Epidermal melanocyte (primary cell): ENCODE measurements around the gene HDAC7.
"Not testable (repeated sequence)": the region's sequence is repeated elsewhere in the genome, so short reads cannot be mapped to it uniquely, and the experiment has no call there.

ENCODE experiments used
- DNase-seq: peaks from one replicate; pipeline ENCODE4 v3.0.0; 2011; ENCODE audit warnings: low spot score; ENCODE audit not compliant: insufficient read length

The HDAC7 gene

DNA sequence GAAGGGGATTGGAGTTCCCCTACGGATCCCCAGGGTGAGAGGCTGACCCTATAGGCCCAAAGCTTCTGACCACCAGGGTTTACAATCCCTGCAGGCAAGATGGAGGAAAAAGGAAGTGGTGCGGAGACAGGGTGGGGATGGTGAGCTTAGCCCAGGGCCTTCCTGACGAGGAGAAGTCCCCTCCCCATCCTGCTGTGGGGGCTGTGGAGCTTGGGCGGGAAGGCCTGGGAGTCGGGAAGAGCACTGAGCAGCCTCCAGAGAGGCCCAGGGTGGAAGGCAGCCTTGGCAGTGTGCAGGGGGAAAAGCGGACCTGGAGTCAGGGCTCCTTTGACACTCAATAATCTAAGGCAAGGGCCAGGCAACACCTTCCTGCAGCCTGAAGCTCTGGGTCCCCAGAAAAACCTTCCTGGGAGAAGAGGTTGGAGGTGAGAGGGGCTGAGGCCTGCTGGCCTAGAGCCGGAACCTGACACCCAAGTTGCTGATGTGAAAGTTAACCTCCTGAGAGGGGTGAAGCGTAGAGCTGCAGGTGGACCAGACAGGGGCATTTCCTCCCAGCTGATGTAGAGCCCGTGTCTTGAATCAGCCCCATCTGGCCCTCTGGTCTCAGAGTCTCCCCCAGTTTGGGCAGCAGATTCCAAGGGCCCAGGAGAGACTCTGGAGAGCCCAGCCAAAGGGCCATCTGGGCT lies 6.0 kb downstream of the HDAC7 start:
- no peak for DNase-seq

DNA sequence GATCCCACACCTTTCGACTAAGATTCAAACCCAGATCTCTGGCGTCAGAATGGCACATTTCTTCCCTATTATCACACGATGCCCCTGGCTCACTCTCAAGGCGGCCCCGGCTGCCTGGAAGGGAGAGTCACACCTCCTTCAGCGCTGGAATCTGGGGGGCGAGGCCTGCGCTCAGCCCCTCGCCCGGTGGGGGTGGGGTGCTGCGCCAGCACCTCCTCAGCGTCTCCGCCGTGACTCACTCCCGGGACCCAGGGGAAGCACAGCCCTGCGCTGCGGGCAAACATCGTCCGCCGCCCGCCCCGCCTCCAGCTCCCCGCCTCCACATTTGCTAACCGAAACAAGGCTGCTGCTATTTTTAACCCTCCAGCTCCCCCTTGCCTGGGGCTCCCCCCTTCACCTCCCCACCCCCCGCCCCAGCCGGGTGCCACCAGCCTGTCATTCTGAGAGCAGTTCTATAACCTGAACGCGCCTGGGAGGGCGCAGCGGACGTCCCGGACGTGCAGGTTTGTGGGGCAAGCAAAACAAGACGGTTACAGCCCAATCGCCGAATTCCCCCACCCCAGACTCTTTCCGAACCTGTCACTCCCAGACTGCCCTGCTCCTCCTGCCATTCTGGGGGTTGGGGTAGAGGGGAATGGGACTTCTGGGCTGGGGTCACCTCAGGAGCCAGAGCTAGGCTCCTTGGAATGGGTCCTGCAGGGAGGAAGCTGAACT lies 6.7 kb downstream of the HDAC7 start:
- peak; percentile 70 for DNase-seq

DNA sequence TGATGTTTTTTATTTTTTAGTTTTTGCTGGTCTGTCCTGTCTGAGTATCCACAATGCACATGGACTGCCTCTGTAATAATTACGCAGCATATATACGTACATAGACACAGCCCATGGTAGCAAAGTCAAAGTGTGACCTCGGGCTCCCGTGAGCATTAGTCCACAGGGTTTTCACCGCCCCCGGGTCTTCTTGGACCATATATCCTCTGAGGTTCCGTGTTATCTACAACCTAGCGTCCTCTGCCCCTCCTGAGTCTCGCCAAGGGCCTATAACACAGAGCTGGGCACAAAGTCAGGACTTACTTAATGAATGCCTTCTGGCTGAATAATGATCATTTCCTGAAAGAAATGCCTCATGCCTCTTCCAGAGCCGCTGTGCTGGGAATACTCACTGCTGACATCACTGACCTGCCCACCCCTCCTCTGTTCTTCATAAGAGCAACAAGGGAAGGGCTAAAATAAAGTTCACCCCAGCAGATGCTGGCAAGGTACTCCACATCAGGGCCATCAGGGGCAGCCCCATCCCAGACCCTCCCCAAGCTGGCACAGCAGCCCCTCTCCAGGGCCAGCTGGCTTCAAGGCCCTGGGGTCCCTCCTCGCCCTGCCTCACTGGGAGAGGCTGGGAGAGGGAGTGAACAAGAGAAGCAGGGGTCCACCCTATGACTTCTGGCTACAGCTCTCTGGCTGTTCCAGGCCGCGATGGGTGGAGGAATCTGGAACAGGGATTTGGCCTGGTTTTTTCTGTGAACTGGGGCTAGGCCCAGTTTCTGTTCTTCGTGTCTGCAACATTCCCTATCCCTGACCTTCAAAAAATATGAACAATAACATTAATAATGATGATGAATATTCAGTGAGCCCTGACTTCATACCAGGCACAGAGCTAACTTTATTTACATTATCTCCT lies 7.9 kb downstream of the HDAC7 start:
- no peak for DNase-seq

DNA sequence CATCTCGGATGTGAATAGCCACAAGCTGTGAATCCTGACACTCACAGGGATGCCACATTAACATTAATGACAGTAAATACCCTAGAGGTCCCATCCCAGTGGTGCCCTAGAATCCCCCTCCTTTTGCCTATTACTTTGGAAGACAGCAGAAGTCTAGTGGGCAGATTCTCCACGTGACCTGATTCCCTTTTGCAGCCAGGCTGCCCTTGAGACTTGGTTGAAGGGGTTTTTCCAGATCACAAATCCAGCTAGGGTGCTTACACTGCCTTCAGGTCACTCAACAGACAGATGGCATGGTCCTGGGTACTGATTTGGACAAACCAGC lies 8.7 kb downstream of the HDAC7 start:
- no peak for DNase-seq

DNA sequence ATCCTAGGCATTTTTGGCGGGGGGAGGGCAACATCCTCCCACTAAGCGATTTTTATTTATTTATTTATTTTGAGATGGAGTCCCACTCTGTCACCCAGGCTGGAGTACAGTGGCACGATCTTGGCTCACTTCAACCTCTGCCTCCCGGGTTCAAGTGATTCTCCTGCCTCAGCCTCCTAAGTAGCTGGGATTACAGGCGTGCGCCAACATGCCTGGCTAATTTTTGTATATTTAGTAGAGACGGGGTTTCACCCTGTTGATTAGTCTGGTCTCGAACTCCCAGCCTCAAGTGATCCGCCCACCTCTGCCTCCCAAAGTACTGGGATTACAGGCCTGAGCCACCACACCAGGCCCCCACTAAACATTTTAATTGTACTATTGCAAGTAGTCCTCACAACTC lies 10.2 kb downstream of the HDAC7 start:
- not testable (repeated sequence) for DNase-seq

DNA sequence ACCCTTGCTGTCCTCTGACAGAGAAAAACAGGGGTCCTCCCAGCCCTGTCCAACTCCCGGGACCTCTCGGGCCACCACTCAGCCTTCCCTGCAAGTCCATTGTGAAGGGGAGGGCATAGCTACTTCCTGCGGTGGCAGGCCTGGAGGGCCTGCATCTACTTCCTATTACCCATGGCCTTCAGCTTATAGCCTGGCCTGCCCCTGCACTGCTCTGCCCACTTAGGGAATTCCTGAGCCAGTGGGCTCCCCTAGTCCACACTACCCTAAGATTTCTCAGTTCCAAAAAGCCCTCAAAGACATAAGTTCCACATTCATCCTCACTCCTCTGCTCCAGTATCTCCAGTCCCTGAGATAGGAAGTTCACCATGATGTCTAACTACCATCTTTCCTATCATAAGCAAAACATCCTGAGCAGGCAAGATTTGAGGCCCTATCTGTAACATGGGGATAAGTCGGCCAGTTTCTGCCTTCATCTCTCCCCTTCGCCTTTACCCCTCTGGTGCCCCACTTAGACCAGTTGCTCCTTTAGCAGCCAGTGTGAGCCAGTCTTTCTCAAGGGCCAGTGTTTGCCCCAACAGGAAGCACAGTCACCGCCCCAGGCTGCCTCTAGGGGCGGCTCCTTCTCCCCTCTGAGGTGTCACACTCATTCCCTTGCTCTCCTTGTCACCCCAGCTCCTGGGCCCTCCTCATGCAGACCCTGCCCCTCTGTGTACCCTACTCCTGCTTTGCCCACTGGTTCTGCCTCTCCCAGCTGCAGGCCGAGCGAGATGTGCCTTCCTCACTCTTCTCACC lies 10.9 kb downstream of the HDAC7 start:
- no peak for DNase-seq

DNA sequence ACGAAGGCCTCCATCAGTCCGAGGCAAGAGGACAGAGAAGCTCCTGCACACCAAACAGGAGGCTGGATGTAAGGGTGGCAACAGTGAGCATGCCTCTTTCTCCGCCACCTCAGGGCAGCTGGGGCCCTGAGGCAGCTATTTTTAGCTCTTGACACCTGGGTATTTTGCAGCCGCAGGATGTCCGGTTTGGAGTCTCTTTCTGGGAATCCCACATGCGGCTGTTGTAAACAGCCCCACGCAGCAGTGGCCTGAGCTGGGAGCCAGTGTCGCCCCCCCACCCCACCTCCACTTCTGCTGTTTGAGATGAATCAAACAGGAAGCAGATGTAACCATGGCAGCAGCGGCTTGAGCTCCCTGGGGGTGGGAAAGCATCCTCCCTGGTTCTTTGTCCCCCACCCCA lies 11.7 kb downstream of the HDAC7 start:
- no peak for DNase-seq

DNA sequence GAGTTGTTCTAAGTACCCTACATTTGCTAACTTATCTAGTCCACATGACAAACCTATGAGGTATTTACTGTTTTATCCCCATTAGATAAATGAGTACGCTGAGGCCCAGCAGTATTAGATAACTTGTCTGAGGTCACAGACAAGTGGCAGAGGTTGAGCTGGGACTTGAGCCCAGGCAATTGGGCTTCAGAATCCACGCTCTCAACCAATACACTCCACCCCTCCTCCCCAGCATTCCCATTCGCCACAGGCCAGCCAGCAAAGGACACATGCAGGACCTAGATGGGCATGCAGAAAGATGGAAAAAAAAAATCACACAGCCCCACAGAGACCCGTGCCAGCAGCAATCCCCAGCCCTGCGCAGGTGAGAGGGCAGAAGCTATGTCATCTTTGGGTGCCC lies 12.4 kb downstream of the HDAC7 start:
- no peak for DNase-seq

DNA sequence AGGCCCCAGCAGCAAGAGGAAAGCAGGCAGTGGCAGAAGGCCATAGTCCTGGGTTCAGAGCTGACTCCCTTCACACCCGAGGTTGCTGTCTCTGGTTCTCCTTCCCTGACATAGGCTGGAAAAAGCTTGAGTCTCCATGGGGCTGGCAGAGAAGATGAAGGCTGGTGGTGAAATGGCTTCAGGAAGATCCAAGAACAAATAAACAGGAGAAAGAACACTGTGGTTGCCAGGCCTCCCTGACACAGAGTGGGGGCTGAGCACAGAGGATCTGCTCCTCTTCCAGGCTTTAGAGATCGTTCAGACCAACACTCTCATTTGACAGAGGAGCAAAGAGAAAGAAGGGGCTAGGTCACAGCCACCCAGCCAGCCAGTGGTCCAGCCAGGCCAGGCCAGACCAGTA lies 14.3 kb downstream of the HDAC7 start:
- no peak for DNase-seq

DNA sequence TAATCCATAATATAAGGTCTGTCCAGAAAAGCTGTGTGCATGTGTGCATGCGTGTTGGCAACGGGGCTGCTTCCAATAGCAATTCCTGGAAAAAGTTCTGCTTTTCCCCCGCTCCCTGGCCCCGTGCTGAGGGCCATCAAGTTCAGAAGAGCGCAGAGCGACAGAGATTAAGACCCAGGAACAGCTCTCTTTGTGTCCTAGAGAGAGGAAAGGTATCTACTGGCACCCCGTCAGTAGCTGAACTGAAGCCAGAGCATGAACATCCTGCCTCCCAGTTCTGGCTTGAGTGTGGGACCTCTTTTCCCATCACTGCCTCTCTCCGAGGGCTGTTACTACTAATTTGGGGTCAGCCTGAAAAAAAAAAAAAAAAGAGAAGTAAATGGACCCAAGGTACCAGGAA lies 15.5 kb downstream of the HDAC7 start:
- DNase-seq: no peak

DNA sequence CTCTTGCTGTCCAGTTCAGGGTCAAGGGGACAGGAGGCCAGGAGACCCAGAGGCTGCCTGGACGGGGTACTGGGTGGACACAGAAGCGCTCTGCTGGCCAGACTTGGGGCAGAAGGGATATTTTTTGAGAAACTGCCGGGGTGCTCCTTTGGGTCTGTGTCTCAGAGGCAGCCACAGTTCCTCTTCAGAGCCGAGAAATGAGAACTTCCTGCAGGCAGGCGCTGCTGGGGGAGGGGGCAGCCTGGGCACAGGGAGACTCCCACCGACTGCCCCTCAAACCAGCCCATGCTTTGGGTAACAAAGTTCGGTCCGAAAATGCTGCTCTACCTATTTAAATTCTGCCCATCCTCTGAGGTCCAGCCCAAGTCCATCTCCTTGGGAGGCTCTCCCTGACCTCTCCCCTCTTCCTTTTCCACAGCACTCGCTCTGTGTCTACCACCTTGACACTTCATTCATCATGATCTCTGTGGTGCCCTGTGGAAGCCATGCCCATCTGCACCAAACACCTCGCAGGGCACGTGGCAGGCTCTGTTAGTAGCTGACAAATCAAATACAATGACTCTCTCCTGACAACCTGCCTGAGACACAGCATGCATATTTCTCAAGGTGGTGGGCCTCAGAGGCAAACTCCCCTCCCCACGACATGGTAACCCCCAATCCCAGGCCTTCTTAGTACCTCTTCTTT lies 16.4 kb downstream of the HDAC7 start:
- DNase-seq: no peak

DNA sequence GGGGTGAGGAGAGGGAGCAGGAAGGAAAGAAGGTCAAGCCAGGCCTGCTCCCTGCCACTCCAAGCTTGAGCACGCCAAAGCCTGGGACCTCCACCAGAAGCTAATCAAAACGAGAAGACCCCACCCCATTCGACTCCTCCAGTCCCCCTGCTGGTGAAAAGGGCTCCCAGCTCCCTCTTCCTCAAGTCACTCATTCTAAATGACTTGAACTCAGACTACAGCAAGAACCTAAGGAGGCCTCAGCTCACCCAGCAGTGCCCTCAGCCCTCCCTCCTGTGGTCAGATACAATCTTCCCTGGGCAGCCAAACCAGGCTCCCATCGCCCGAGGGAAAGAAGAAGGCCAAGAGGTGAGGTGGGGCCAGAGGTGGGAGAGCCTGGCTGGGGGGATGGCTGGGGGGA lies 17.4 kb downstream of the HDAC7 start:
- DNase-seq: no peak

DNA sequence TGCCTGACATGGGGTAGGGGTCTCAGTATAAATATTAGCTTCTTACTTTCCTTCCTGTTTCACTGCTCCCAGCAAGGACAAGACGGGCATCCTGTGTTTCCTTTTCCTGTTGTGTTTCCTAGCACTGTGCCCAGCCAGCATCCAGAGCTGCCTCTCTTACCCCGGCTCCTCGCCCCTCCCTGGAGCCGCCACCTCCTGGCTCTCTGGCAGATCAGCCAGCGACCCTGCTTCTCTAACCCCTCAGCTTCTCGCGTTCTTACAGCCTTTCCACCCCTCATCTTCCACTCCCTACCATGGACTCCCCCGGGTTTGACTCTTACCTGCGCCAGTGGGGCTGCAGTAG lies 17.8 kb downstream of the HDAC7 start:
- no peak for DNase-seq

DNA sequence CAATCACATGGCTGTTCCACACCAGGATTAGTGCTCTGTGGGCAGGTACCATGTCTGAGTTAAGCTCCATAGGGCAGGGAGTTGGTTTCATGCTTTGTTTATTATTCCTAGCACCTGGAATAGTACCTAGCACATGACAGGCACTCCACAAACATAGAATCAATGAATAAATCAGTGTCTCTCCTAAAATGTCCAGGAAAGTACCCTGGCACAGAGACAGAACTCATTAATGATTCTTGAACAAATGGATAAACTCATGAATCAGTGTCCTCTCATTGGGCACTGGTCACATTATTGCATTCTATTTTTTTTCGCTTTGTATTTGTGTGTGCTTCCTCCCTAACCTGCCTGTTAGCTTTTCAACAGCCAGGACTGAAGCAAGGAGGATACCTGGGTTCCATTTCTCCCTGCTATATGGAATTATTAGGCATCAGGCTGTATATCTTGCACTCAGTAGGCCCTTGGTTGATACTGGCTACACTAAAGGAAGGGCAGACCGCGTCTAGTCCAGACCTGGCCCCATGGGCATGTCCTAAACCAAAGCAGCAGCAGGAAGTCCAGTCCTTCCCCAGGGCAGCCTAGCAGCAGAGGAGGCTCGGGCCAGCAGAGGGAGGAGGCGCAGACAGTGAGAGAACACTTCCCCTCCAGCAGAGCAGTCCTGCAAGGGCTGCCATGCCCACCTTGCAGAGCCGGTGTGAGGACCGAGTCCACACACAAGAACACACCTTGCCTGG lies 18.4 kb downstream of the HDAC7 start:
- DNase-seq: no peak

DNA sequence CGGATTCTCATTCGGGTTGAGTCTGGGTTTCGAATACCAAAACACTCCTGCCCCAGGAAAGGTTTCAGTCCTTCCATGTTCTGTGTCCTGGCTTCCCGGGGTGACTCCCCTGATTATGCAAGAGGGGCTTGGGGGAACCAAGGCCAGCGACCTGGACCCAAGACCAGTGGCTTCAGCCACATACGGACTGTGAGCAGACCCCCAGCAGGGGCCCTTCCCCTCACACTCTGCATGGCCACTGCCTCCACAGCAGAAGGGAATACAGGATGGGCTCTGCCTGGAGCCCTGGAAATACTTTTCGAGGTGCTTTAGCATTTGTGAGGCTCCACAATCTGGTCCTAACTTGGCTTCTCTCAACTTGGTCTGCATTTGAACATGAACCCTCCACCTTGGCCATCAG lies 19.1 kb downstream of the HDAC7 start:
- no peak for DNase-seq

DNA sequence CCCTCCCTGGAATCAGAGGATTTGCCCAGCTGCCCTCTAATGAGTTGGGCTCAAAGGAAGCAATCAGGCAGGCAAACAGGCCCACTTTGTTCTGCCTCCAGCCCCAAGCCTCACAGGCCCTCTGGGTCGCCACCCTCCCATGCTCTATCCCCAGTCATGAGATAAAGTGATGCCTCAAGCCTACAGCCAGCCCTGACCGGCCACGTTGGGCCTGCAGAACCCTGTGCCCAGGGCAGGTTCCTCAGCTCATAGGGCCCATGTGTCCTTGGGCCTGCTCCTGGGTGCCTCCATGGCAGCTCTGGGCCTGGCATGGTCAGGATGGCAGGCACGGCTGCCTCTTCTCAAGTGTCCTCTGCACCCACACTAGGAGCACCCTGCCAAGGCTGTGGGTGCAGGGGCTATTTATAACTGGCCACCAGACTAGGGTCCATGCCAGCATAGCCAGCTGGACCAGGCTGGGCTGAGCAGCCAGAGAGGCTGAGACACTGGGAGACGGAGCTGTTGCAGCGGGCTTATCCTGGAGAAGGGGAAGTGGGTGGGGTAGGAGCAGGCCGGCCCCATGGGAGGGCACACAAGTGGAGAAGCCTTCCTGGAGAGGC lies 20.2 kb downstream of the HDAC7 start:
- peak; percentile 92 for DNase-seq

DNA sequence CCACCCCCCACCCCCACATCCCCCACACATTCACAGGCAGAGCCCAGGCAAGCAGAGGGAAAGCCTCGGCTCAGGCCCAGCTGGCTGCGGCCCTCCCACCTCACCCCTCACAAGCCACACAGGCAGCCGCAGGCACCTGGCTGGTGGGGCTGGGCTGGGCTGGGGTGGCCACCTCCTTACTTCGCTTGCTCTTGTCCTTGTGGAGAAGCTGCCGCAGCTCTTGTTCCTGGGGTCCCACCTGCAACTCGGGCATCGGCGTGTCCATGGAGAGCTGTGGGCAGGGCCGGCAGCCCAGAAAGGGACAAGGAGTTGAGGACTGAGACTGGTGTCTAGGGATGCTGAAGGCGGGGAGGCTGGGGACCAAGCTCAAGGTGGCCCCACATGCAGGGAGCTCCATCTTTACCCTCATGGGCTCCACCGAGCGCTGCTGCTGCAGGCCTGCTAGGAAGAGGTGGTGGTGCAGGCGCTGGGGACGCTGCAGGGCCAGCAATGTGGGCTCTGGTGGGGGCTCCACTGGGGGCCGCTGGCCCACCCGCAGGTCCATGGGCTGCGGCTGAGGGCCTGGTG lies 21.2 kb downstream of the HDAC7 start:
- DNase-seq: no peak

DNA sequence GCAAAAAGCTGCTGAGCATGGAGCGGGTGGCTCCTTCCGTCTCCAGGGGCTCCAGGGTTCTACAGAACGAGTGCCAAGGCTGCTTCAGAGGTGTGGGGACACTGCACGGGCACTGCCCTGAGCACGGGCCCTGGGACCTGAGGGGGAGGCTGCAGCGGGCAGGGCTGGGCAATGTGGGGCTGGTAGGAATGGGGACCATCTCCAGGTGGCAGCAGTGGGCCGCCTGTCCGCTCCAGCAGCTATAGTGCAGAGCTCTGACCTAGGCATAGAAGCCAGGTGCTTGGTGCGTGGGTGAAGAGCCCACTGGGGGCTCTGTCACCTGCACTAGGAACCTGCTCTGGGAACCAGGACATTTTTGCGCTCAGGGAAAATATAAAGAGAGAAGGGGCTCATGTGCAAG lies 22.3 kb downstream of the HDAC7 start:
- DNase-seq: no peak

DNA sequence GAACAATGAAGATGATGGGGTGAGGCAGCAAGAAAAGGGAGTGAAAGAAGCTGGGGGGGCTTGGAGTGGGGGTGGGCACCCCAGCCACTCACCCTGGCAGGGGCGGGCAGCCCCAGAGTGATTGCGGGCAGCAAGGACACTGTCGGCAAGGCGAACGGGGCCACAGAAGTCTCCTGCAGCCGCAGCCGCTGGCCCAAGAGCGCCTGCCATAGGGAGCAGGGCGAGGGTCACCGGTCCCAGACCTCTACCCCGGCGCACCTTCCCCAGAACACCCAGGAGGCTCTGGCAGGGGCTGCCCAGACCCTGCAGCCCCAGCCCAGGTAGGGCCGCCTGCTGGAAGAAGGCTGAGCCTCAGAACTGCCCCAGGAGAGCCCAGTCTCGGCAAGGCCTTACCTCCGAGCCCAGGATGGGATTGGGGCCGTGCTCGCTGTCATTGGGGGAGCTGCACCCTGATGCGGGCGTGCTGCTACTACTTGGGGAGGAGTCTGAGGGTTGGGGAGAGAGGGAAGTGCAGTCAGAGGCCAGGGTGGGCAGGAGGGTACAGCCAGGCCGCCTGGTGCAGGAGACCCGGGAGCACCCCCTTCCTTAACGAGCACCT lies 23.8 kb downstream of the HDAC7 start:
- DNase-seq: no peak
